Measurements from ENCODE around the gene PTPRB.

Gene PTPRB

DNA sequence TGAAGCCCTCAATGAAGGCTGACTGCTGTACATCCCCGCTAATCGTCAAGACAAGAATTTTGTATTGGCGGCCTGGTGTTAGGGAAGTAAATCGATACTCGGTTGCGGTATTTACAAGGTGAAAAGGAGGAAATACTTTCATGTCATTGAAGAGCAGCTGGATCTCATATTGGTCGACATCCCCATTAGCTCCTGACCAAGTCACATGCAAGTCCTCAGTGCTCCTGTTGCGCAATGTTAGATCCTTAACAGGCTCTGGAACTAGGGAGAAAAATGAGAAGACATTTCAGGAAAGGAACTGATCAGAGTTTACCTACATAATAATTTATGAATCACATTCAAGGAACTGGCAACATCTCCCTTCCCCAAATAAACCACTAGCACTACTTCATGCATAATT lies 66.2 kb downstream of the PTPRB start:
- Mint-ChIP-seq H3K4me3 (no peak overlapping the region), H3K27me3 (ENCODE audit: low read depth, poor library complexity) (no peaks in the 10 kb centered on the region), H3K27ac (no peak overlapping the region), H3K36me3 (ENCODE audit: low read depth) (no peaks in the 10 kb centered on the region), H3K4me1 (no peaks in the 10 kb centered on the region), H3K9me3 (no peaks in the 10 kb centered on the region)
- no peak for TF ChIP-seq CTCF (IDR thresholded peaks at IDR 0.05)
- no peak for DNase-seq

DNA sequence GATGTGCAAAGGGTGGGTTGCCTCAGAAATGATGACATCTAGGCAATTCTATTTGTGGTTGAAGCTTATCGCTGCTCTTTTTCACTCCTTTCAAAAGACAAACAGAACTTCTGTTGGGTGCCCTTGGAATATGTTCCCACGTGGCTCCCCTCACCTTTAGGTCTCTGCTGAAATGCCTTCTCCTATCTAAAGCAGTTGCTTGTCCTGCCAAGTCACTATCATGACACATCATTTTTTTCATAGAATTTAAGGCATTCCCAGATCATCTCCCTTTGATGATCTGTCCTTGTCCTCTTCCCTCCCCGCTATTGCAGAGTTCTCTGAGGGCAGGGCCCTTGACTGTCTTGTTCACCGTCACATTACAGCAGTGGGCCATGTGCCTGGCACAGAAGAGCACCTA lies 75.7 kb downstream of the PTPRB start:
- Mint-ChIP-seq H3K9me3 (peaks cover 4% of the 10 kb centered on the region), H3K27me3 (ENCODE audit: low read depth, poor library complexity) (peaks cover 14% of the 10 kb centered on the region), H3K4me3 (no peak overlapping the region), H3K4me1 (no peaks in the 10 kb centered on the region), H3K36me3 (ENCODE audit: low read depth) (no peaks in the 10 kb centered on the region), H3K27ac (no peak overlapping the region)
- DNase-seq, result no peak
- TF ChIP-seq CTCF (IDR thresholded peaks at IDR 0.05), result no peak

DNA sequence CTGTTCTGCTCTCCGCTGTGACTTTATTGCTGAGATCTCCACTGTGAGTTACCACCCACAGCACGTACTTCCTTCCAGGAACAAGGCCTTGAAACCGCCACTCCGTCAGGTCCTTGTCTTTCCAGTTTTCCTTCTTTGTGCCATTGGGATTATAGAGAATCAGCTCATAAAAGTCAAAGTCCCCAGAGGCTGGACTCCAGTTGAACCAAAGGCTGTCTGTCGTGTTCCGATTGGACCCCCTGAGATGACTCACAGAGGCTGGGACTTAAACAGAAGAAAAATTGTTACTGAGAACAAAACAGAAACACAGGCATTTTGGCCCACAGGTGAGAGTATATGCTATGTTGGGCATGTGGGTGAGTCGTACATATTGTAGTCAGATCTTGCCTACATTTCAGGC lies 76.6 kb downstream of the PTPRB start:
- peaks cover 2% of the 10 kb centered on the region for H3K9me3 Mint-ChIP-seq
- H3K4me1 Mint-ChIP-seq, result peaks cover 6% of the 10 kb centered on the region
- no peaks in the 10 kb centered on the region for H3K36me3 Mint-ChIP-seq (ENCODE audit: low read depth)
- no peak for DNase-seq
- no peak overlapping the region for H3K27ac Mint-ChIP-seq
- H3K27me3 Mint-ChIP-seq (ENCODE audit: low read depth, poor library complexity), result peaks cover 14% of the 10 kb centered on the region
- H3K4me3 Mint-ChIP-seq, result no peak overlapping the region
- no peak for TF ChIP-seq CTCF (IDR thresholded peaks at IDR 0.05)

GRCh38 chr12:70559390-70559789 lies 77.8 kb downstream of the PTPRB start:
- peaks cover 10% of the 10 kb centered on the region for H3K27me3 Mint-ChIP-seq (ENCODE audit: low read depth, poor library complexity)

GRCh38 chr12:70557583-70558191 lies 79.5 kb downstream of the PTPRB start:
- Mint-ChIP-seq H3K4me1 (peaks cover 20% of the 10 kb centered on the region), H3K27ac (no peak overlapping the region), H3K36me3 (ENCODE audit: low read depth) (no peaks in the 10 kb centered on the region)

More at GRCh38 chr12:70559390-70559789, 77.8 kb downstream of the PTPRB start:
- no peak overlapping the region for H3K27ac Mint-ChIP-seq
- H3K36me3 Mint-ChIP-seq (ENCODE audit: low read depth), result no peaks in the 10 kb centered on the region
- no peak for DNase-seq
- no peak overlapping the region for H3K4me3 Mint-ChIP-seq
- no peak for TF ChIP-seq CTCF (IDR thresholded peaks at IDR 0.05)
- H3K4me1 Mint-ChIP-seq, result peaks cover 18% of the 10 kb centered on the region
- H3K9me3 Mint-ChIP-seq, result no peaks in the 10 kb centered on the region

More at GRCh38 chr12:70557583-70558191, 79.5 kb downstream of the PTPRB start:
- DNase-seq, result no peak
- Mint-ChIP-seq H3K4me3 (no peak overlapping the region), H3K9me3 (no peaks in the 10 kb centered on the region), H3K27me3 (ENCODE audit: low read depth, poor library complexity) (no peaks in the 10 kb centered on the region)
- no peak for TF ChIP-seq CTCF (IDR thresholded peaks at IDR 0.05)

Measured in nephron progenitor cell (in vitro differentiated cells).